ENCODE measurements around the gene CYS1.

Gene CYS1

DNA sequence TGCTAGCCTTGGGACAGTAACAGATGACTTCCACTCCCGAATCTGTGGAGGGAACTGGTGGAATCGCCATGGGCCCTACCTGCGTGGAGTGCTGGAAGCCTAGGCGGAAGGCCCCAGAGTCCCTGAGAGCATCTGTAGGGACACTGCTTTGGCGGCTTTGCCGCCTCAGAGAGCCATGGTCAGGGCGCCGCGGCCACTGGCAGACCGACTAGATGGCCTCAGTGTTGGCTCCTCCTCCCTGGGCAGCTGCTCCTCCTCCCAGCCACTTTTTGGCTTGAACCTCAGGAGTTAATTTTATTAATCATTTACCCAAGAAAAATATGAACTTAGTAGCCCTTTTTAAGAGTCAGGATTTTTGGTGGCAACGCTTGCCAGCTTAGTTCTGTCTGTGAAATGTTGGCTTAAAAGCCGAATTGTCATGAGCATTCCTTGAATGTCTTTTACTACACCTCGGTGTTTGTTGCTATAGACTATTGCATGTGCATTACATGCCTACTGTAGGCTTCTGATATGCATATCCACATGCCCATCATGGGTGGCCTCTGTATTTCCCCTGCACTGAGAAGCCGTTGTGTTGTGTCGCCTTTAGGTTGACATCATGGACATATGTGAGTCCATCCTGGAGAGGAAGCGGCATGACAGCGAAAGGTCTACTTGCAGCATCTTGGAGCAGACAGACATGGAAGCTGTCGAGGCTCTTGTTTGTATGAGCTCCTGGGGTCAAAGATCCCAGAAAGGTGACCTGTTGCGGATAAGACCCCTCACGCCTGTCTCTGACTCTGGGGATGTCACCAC is 34.5 kb downstream of the CYS1 start:
- no peak for DNase-seq

DNA sequence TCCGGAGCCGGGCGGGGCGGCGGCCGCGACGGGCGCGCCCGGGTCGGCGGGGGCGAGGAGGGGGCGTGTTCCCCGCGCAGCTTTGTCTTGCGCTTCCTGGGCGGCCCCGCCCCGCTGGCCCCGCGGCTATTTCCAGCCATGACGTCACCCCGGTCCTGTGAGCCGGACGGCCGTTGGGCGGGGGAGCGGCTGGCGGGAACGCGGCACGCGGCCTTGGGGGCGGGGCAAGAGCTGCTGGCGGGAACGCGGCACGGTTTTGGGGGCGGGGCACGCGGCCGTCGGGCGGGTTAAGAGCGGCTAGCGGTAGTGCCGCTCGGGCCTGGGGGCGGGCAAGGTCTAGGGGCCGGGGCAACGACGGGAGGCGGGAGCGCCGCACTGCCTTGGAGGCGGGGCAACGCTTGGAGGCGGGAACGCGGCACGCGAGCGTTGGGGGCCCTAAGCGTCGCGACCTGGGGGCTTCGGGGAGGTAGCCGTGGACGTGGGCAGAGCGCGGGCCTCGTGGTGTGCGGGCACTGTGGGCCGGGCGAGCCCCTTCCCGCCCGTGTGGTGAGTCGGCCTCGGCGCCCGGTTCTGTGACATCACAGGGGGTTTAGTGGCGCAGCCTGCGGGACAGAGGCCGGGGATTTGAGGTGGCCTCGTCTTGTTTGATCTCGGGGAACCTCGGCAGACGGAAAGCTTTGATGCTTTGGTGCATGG is 36.2 kb downstream of the CYS1 start:
- DNase-seq, result peak; percentile 91

- peak; percentile 91 for DNase-seq
Observed at GRCh38 chr2:10043256-10043905, 36.8 kb downstream of the CYS1 start, which contains the start of gene KLF11. Gene KLF11 (plus strand): TSS chr2:10043550. CDS start chr2:10043717, 167 bp downstream.

DNA sequence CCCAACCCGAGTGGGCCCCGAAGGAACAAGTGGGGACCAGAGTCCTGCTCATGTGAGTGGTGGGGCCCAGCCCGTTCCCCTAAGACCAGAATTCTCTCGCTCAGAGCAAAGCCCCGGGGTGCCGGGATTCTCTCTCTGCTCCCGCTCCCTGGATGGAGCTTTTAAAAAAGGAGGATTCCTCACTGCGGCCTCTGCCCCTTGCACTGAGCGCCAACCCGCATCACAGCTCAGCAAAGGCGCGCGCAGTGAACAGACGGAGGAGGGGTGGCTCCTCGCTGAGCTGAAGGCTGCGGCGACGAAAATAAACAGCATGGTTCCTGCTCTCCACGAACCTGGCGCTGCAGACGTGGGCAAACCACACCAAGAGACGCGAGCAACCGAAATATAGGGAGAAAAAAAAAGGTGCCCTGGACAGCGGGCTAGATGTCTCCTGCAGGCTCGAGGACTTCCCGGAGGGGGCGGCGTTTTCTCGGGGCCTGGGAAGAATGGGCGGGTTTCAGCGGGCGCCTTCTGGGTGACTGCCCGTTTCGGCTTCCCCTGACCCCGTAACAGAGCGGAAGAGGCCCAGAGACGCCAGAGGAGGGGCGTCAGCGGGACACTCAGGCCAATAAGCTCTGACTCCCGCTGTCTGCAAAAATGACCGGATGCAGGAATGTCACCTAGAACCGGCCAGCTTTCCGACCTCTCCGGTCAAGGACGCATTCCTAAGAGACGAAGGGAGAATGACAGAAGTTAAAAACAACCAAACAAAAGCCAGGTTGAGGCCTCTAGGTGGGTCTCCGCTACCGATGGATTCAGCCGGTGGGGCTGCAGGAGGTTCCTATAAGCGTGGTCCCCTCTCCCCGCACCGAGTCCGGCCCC is 37.7 kb downstream of the CYS1 start:
- peak; percentile 58 for DNase-seq

DNA sequence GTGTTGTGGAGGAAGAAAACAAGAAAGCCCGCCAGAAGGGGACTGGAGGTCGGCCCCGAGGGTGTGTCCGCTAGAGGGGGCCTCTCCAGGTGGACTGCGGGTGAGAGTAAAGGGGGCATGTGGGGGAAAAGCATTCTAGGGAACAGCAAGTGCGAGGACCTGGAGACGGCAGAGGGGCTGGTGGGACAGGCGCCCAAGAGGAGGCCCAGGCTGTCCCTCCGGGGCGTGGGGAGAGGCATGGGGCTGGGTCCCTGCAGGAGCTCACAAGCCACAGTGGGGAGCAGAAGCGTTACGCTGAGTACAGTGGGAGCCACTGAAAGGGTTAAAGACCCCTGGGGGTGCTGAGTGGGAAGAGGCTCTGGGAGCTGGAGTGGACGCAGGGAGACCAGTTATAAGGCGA is 38.5 kb downstream of the CYS1 start:
- DNase-seq, result no peak

- no peak for DNase-seq
Observed at GRCh38 chr2:10039658-10040410, 40.4 kb downstream of the CYS1 start.

DNA sequence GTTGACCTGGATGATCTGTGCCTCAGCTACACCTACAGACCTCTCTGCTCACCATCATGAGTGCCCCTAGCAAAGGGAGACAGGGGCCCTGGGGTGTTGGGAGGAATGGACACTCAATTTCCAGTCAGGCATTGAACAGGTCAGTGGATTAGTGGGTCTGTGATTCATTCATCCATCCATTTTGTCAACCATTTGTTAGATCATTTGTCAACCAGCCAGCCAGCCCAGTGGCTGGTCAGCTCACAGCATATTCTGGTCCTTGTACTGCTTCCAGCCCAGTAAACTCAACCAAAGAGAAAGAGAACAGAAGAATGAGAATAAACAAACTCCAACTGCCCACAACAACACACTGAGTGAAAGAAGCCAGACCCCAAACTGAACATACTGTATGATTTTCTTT is 41.5 kb downstream of the CYS1 start:
- no peak for DNase-seq

DNA sequence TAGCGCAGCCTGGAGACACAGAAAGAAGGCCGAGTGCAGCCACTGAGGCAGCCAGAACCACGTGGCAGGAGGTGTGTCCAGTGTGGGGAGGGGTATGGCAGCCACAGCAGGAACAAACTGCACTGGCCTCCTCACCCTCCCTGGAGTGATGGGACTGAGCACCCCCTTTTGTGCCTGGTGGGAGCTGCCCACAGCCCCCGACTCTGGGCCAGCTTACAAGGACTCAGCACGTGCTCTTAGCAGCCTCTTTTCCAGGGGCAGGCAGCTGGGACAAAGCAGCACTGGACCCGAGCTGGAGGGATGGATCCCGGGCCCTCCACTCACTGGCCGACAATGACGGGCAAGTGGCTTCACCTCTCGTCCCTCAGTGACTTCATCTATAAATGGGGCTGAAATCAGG is 42.1 kb downstream of the CYS1 start:
- no peak for DNase-seq

DNA sequence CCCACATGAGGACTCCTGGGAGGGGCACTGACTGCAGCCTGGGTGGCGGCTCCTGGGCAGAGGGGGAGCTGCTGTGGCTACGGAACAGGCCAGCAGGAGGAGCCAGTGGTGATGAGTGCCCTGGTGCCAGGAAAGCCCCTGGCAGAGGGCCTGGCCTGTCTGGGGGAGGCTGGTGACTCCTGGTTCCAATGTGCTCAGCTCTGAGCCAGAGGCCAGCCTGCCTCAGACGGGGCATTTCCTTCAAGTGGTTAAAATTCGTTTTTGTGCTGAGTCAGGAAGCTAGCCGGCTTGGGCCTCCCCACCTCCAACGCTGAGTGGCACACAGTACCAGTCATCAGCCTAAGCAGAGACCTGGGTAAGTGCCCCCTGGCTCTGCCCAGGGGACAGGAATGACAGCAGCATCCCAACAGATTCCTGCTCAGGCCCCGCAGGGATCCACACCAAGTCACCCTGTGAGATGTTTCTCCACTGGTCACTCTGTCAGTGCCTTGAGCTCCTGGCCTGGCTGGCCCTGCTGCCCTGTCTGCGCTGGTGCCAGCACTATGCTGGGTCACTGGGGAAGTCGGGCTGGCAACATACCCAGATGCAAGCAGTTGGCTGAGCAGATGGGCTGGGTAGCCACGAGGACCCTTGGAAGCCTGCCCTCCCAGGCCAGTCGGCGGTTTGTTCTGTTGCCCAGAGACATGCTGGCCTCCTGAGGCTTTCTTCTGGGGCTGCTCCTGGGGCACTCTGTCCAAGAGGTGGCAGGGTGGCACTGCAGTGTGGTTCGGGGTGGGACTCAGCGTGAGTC is 43.9 kb downstream of the CYS1 start:
- no peak for DNase-seq

DNA sequence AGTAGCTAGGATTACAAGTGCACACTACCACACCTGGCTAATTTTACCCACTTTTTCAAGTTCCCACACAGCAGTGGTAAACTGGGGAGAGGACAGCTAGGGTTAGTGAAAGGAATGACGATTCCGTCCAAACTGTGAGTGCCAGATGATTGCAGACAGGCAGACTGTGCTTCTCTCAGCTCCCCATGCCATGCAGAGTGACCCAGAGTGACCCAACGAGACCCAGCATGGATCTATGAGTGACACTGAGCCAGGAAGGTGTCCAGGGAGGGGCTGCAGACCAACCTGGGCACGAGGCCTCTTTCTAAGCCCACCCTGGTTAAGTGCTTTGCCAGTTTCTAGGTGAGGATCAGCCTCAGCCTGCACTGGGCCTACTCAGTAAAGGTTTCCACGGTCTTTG is 44.6 kb downstream of the CYS1 start:
- no peak for DNase-seq

DNA sequence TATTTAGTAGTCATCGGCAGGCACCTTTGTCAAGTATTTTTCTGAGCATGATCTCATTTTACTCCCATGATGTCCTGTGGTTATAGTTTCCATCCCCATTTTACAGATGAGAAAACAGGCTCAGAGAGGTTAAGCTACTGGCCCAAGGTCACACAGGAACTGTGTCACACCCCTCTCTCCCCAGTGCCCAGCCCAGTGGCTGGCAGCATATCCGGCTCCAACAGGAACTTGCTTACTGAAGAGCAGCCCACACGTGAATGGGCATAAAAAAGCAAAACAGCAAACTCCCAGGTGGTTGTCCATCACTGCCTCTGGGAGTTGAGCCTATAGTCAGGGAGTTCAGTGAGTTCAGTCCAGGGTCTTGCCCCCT is 45.2 kb downstream of the CYS1 start:
- no peak for DNase-seq

DNA sequence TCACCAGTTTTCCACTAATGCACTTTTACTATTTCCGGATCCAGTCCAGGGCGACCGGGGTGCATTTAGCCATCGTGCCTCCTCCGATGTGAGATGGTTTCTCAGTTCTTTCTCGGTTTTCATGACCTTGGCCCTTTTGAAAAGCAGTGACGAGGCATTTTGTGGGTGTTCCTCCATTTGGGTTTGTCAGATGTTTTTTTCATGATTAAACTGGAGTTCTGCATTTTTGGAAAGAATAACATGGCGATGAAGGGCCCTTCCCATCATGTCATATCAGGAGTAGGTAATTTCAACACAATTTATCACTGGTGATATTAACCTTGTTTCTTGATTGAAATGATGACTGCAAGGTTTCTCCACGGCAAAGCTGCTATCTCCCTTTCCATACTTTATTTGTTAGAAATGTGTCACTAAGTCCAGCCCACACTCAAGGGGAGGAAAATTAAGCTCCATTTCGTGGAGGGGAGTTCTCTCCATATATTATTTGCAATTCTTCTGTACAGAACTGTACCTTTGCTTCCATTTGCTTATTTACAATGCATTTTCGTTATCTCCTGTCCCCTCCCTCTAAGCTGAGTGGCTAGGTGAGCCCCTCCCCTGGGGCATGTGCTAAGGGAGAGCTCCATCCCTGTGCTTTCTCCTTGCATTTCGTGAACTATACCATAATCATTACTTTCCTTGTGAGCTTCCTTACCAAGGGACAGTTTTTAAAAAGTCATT is 45.7 kb downstream of the CYS1 start:
- no peak for DNase-seq

- no peak for DNase-seq
Observed at GRCh38 chr2:10033251-10034006, 46.8 kb downstream of the CYS1 start.

GRCh38 chr2:10032746-10033105 is 47.5 kb downstream of the CYS1 start:
- DNase-seq, result no peak

DNA sequence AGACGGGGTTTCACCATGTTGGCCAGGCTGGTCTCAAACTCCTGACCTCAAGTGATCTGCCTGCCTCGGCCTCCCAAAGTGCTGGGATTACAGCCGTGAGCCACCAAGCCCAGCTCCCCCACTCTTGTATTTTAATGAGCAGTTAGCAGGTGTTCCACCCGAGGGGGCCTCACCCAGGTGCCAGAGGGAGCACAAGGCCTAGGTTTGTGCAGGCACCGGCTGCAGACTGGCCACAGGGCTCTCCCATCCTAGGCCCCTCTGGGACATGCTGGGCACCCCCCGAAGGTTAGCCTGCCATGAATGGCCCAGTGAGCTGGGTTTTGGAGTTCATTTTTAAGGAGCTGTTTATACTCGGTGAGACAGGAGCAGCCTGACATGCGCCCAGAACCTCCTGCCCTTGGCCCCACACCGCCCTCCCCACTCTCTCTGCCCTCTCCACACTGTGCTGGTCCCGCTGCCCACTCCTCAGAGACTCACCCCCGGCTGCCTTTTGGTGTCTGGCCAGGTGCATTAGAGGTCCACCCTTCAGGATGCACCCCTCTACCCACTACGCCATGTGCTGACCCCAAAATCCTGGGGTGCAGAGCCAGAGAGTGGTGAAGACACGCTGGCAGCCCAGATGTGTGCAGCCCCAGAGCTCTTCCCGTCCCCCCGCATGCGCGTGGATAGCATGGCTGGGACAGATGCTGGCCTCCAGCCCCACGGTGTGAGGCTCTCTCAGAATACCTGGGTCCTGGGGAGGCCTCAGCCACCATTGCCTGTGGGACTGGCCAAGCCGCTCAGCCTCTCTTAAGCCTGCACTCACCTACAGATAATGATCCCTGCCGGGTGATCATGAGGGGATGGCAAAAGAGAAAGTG is 48.1 kb downstream of the CYS1 start:
- no peak for DNase-seq

- peak; percentile 50 for DNase-seq
Observed at GRCh38 chr2:10030798-10031197, 49.4 kb downstream of the CYS1 start.

DNA sequence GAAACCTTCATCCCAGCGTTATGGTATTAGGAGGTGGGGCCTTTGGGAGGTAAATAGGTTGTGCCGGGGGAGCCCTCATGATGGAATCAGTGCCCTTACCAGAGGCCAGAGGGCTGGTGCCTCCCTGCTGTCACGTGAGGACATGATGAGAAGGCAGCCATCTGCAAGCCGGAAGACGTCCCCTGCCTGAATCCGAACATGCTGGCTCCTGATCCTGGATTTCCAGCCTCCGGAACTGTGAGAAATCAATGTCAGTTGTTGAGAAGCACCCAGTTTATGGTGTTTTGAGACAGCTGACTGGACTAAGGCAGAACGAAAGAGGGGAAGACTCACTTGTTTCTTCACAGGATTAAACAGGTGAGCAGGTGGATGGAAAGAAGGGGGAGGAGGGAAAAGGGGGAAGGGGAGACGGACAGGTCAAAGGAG is 49.9 kb downstream of the CYS1 start:
- DNase-seq, result peak; percentile 86

DNA sequence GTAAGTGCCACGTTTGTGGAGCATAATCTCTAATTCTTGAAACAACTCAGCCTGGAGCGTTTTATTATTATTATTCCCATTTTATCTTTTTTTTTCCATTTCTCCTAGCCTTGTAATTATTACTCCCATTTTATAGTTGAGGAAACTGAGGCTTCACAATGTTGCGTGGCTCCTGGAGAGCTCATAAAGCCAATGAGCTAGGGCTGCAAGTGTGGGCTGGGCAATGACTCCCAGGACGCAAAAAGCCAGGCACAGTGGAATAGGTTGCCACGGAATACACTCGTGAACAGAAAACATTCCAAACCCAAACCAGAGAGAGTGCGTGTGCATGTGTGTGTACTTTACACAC is 50.4 kb downstream of the CYS1 start:
- DNase-seq, result no peak

All from NCI-H510A treated with DMSO at 0.1 percent for 48 hours (cell line).